OCI-LY3 (cell line): Measurements from ENCODE around the gene LRWD1.
"Not testable (repeated sequence)": the region's sequence is repeated elsewhere in the genome, so short reads cannot be mapped to it uniquely, and the experiment has no call there.

Source experiments
- H2AFZ ChIP-seq: fragments of 200-600, 300-600 bp; shearing (Covaris generic); 2 replicates; pipeline ENCODE4 v1.6.0; 2014; ENCODE audit warnings: antibody characterized with exemption, low read depth, low read length
- H3K27ac ChIP-seq: fragments of 200-600, 300-600 bp; sonication (generic); 2 replicates; pipeline ENCODE4 v1.5.1; 2014; ENCODE audit warnings: mild to moderate bottlenecking, low read length, moderate library complexity, mixed read lengths
- H3K27me3 ChIP-seq: fragments of 200-600, 300-600 bp; sonication (generic); 2 replicates; pipeline ENCODE4 v1.6.1; 2014; ENCODE audit warnings: low read depth, low read length, mixed read lengths
- H3K36me3 ChIP-seq: fragments of 200-600, 300-600 bp; sonication (generic); replicated peaks from 2 replicates; pipeline ENCODE3; 2014; ENCODE audit warnings: low read depth, low read length, mixed read lengths
- H3K4me1 ChIP-seq: fragments of 300-600, 200-600 bp; sonication (generic); 2 replicates; pipeline ENCODE4 v1.6.1; 2014; ENCODE audit warnings: low read length, mixed read lengths
- H3K4me2 ChIP-seq: fragments of 200-600, 300-600 bp; sonication (generic); 2 replicates; pipeline ENCODE4 v1.6.1; 2014; ENCODE audit warnings: low read length, mixed read lengths
- H3K4me3 ChIP-seq: fragments of 300-600, 200-600 bp; sonication (generic); 2 replicates; pipeline ENCODE4 v1.5.1; 2014; ENCODE audit warnings: antibody characterized with exemption, mild to moderate bottlenecking, low read length, moderate library complexity
- H3K79me2 ChIP-seq: fragments of 300-600, 200-600 bp; shearing (Covaris generic); 2 replicates; pipeline ENCODE4 v1.6.1; 2014; ENCODE audit warnings: mild to moderate bottlenecking, low read length, mixed read lengths
- H3K9ac ChIP-seq: fragments of 300-600, 200-600 bp; shearing (Covaris generic); 2 replicates; pipeline ENCODE4 v1.6.0; 2014; ENCODE audit warnings: mild to moderate bottlenecking, low read length, moderate library complexity
- H3K9me3 ChIP-seq: fragments of 200-600, 300-600 bp; shearing (Covaris generic); 2 replicates; pipeline ENCODE4 v1.6.1; 2014; ENCODE audit warnings: low read length, mixed read lengths; ENCODE audit not compliant: insufficient read depth
- H4K20me1 ChIP-seq: fragments of 200-600, 300-600 bp; sonication (generic); 2 replicates; pipeline ENCODE4 v1.6.1; 2016; ENCODE audit warnings: low read length, mixed read lengths; ENCODE audit not compliant: insufficient read depth
- EZH2phosphoT487 ChIP-seq: fragments of 200-600 bp; shearing (Covaris generic); IDR thresholded peaks from 2 replicates; pipeline ENCODE4 v1.6.1; 2018; ENCODE audit warnings: antibody characterized with exemption, mixed run types, low read depth
- TF ChIP-seq, protein P1 (sequence below): fragments of 200-600, 300-600 bp; sonication (generic); IDR thresholded peaks from 2 replicates; pipeline ENCODE4 v1.5.1; 2014; ENCODE audit warnings: antibody characterized with exemption, low read length, low read depth

LRWD1 gene

DNA sequence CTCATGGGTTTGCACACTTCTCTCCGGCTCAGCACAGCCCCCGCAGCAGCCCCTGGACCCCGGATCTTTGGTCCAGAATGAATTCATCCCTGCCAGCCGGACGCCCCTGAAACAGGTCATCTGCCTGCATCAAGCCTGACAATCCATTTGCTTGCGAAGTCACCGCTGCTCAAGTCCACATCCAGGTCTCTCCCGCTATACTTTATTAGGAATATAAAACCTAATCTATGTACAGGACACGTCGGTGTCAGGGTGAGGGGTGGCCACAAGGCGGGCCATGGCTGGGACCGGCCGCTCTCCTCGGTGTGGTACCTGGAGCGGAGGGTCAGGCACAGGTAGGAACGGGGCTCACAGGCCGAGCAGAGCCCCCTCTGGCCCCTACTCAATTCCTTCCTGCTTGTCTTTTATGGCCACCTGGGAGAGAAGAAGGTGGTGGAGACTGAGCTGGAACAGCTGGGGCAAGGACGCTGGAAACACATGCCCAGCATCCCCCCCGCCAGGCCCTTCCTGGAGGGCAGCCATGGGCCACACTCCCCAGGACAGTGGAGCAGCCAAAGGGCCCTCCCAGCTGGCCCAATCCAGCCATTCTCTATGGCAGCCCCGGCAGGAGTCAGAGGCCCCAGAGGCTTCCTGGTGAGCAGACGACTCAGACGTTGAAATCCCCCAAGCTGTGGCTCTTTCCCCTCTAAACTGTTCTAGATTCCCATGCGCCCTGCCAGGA, 8.6 kb downstream of the LRWD1 start:
- TF ChIP-seq, protein P1, sequence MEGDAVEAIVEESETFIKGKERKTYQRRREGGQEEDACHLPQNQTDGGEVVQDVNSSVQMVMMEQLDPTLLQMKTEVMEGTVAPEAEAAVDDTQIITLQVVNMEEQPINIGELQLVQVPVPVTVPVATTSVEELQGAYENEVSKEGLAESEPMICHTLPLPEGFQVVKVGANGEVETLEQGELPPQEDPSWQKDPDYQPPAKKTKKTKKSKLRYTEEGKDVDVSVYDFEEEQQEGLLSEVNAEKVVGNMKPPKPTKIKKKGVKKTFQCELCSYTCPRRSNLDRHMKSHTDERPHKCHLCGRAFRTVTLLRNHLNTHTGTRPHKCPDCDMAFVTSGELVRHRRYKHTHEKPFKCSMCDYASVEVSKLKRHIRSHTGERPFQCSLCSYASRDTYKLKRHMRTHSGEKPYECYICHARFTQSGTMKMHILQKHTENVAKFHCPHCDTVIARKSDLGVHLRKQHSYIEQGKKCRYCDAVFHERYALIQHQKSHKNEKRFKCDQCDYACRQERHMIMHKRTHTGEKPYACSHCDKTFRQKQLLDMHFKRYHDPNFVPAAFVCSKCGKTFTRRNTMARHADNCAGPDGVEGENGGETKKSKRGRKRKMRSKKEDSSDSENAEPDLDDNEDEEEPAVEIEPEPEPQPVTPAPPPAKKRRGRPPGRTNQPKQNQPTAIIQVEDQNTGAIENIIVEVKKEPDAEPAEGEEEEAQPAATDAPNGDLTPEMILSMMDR, result no peak
- no peak for TF ChIP-seq EZH2phosphoT487
- no peak overlapping the region for H3K9ac ChIP-seq
- H4K20me1 ChIP-seq, result no peaks in the 10 kb centered on the region
- H3K4me3 ChIP-seq, result no peak overlapping the region
- H3K36me3 ChIP-seq, result no peaks in the 10 kb centered on the region
- no peaks in the 10 kb centered on the region for H3K9me3 ChIP-seq
- no peak overlapping the region for H3K4me2 ChIP-seq
- H3K27me3 ChIP-seq, result no peaks in the 10 kb centered on the region
- no peaks in the 10 kb centered on the region for H3K79me2 ChIP-seq
- H3K27ac ChIP-seq, result no peak overlapping the region
- H2AFZ ChIP-seq, result no peak overlapping the region
- H3K4me1 ChIP-seq, result no peaks in the 10 kb centered on the region

DNA sequence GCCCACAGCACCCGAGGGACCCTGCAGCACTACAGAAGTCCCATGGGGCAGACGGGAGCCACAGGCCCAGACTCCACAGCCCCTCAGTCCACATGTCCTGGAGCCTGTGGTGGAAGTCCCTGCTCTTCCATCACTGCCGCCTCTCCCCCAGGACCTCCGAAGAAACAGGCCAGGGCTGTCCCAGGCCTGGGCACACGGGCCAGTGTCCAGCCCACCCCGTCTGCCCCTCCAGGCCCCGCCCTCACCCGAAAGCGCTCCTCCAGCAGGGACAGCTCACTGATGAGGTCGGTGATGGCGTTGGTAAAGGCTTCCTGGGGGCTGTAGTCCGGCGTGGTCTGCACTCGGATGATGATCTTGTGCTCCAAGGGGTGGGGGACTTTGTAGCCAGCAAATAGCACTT, 9.3 kb downstream of the LRWD1 start:
- not testable (repeated sequence) for H3K4me2 ChIP-seq, H3K27me3 ChIP-seq, H2AFZ ChIP-seq, H3K4me1 ChIP-seq, H3K36me3 ChIP-seq, H3K4me3 ChIP-seq, H3K27ac ChIP-seq, H3K79me2 ChIP-seq, H3K9ac ChIP-seq, H3K9me3 ChIP-seq, H4K20me1 ChIP-seq

DNA sequence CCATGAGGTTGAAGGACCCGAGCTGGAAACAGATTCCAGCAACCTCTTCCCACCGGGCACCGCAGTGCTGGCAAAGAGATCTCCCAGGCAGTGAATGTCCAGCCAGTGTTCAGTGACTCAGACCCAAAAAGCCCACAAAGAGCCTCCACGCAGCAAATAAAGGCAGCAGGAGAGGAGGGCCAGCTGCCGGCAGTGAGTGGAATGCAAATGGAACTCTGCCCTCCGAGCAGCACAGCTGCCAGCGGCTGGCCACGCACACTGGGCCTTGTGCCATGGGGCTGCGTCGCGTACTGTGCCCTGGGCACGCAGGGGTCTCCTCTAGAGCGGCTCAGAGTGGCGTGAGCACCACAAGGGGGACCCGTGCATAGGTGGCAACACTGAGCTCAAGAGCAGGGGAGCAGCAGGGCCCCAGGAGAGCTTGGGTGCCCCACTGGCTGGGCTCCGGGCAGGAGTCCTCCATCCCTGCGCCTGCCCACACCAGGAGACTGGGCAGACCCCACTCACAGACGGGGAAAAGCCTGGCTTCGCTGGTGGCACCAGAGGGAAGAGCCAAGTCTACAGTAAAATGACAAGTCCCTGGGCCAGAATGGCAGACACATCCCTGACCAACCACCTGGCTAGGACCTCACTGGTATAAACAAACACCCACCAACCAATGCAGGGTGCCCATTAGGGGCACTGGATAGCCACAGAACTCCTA, 10.1 kb downstream of the LRWD1 start:
- H3K27ac ChIP-seq, H3K9ac ChIP-seq, H3K4me2 ChIP-seq, H3K4me1 ChIP-seq, H3K27me3 ChIP-seq, H3K9me3 ChIP-seq, H2AFZ ChIP-seq, H3K36me3 ChIP-seq, H3K4me3 ChIP-seq, H3K79me2 ChIP-seq, H4K20me1 ChIP-seq: not testable (repeated sequence)

DNA sequence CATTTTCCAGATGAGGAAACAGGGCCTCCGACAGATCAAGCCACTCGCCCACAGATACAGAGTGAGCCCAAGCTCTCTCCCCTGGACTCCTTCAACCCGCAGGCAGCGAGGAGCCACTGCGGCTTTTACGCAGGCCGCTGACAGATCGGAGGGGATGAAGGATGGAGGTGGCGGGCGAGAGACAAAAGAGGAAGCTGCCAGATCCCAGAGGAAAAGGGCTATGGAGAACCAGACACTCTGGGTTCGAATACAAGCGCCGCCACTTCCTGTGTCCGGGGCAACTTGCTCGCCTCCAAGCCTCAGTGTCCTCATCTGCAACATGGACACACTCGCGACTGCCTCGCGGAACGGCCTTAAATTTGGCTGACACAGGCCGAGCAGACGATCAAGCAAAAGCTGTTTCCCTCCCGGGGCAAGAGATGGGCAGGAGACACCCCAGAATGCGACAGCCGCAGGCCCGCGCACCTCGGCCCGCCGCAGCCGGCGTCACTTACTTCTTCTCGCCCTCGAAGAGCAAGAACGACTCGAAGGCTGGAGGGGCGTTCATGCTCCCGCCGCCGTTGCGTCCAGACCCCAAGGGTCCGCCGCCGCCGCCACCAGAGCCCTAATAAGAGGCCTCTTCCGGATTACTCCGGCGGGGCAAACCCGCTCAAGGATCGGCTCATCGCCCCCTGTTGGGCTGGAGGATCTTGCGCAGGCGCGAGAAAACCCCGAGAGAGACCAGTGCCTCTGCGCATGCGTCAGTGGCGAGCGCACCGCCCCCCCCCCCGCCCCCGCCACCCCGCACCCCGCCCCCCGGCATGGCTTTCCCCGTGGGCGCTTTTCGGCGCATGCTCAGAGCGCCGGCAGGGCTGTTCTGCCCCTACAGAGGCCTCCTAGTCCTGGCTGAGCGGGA, 13.8 kb downstream of the LRWD1 start, which contains the start of gene POLR2J:
TSS of gene POLR2J (minus strand) at position 609 of the 895 bp plus-strand sequence. CDS start at position 547, 62 bp downstream.
- H3K27ac ChIP-seq, H3K36me3 ChIP-seq, H3K9me3 ChIP-seq, H3K27me3 ChIP-seq, H3K79me2 ChIP-seq, H2AFZ ChIP-seq, H4K20me1 ChIP-seq, H3K4me1 ChIP-seq: not testable (repeated sequence)
- Histone ChIP-seq H3K9ac (0 out of 2 replicates have a peak within 1 kb of the TSS, but pooled peaks have one; percentile 24), H3K4me2 (peak within 1 kb of the TSS; percentile 40), H3K4me3 (peak within 1 kb of the TSS; percentile 58; the same call in 1 of the 2 replicates)

DNA sequence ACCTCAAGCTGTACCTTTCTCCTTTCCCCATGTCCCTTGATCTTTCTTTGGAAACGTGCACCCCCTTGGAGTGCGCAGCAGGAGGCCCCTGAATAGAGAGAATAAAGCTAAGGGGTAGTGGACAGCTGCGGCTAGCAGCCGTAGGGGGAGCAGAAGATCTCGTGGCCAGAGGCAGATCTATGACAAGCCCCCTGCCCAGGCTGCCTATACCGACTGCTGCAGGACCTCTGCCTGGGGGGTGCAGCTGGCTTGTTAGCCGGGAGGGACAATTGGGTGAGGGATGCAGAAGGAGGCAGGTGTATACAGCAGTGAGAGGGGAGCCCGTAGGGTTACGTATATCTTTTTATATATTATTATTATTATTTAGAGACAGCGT, 14.4 kb downstream of the LRWD1 start:
- not testable (repeated sequence) for H3K27me3 ChIP-seq, H4K20me1 ChIP-seq, H3K4me1 ChIP-seq, H3K79me2 ChIP-seq, H2AFZ ChIP-seq, H3K27ac ChIP-seq, H3K9me3 ChIP-seq, H3K36me3 ChIP-seq
- 0 out of 2 replicates have a peak overlapping the region, but pooled peaks have one; percentile 24 for H3K9ac ChIP-seq
- peak overlapping the region; percentile 50; the same call in 1 of the 2 replicates for H3K4me3 ChIP-seq
- peak overlapping the region; percentile 40 for H3K4me2 ChIP-seq
